ENCODE results near the gene BIN1.

GRCh38 chr2:127110985-127111384, 4.0 kb upstream of the BIN1 start:
- TF ChIP-seq REST (IDR thresholded peaks at IDR 0.05; ENCODE audit: insufficient read depth in 1 of 2, low read depth in 2 of 2, low read length in 2 of 2) (no peak), TAF1 (IDR thresholded peaks at IDR 0.05; ENCODE audit: borderline replicate concordance, insufficient read depth, low read length) (no peak)

Measured in PFSK-1 (cell line).